Stimulated activated CD4-positive, alpha-beta T cell treated with anti-CD3 and anti-CD28 coated beads, TNF-alpha, amount 100 ng/mL, for 48 hours (primary cell): Measurements from ENCODE around the gene NAV2.

Experiments used
- DNase-seq, 3 donors: peaks; one replicate each; pipeline ENCODE4 v3.0.0-alpha.2; 2020; ENCODE audit warnings: low read depth in 3 of 3

NAV2 gene

DNA sequence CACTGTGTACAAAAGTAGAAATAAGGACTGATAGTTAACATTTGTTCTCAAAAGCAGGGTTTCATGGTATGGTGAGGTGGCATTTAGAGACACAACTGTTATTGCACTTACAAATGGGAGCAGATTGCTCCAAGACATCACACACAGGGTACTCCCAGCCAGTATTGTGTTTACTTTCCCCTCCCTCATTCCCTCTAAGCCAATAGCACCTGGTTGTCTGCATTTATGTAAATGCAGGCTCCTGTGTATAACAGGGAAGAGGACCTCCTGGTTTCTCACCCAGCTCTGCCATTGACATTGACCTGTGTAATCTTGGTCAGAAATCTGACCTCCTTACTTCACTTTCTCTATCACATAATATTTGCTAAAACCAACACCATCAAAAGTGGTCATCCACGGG, 154.4 kb downstream of the NAV2 start:
- no peak for DNase-seq

DNA sequence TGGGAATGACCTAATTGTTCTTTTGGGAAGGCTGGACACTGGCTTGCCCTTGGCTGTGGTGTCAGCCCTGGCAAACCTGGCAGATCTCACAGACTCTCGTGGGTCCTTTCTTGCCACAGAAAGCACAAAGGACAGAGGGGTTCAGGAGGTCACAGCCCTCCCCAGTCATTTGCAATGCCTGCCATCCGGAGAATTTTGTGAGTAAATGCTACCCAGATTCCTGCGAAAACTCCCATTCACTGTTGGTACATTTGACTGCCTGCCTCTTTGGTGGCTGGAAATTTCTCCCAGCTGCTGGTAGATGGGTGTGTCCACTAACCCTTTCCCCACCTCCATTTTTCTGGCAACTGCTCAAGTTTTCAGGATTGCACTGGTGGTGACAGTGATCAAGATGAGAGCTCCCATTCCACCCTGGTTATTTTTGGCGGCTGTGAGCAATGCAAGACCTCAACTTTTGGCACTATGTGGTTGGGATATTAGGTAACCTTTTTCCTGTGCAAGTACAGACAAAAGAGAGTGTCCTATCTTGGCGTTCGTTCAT, 155.7 kb downstream of the NAV2 start:
- DNase-seq: no peak

GRCh38 chr11:19868871-19869270, 156.2 kb downstream of the NAV2 start:
- DNase-seq: no peak

- no peak for DNase-seq
Observed at GRCh38 chr11:19869466-19869865, 156.8 kb downstream of the NAV2 start.

GRCh38 chr11:19869946-19870589, 157.4 kb downstream of the NAV2 start:
- no peak for DNase-seq

GRCh38 chr11:19871531-19871930, 158.9 kb downstream of the NAV2 start:
- no peak for DNase-seq

DNA sequence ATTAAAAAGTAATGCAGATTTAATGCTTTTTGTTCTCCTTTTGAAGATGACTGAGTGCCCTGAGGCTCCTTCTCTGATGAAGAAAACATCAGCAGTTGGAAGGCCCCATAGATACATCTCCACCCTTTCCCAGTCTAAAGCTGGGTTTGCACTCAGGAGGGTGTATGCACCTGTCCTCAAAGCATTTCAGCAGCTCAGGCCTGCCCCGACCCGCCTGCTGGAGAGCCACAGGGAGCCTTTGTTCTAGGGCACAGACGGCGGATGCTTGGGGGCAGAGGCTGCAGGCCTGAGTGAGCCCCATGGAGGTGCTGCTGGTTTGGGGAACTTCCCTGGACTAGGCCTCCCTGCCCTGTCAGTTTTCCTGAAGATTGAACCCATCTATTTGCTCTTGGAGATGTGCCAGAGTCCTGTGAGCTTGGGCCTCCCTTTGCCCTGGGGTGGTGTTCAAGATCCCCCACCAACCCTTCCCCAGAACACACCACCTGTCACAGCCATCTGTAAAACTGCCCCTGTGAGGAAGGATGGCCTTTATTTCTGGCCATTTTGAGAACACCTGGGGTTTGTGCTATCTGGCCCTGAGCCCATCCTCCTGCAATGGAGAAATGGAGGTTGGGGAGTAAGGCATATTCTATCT, 160.0 kb downstream of the NAV2 start:
- DNase-seq: no peak

- DNase-seq: no peak
Observed at GRCh38 chr11:19873730-19874129, 161.1 kb downstream of the NAV2 start.

- no peak for DNase-seq
Observed at GRCh38 chr11:19874266-19874665, 161.6 kb downstream of the NAV2 start.

- no peak for DNase-seq
Observed at GRCh38 chr11:19876750-19877149, 164.1 kb downstream of the NAV2 start.

GRCh38 chr11:19878520-19878919, 165.9 kb downstream of the NAV2 start:
- no peak for DNase-seq

GRCh38 chr11:19879307-19880087, 166.9 kb downstream of the NAV2 start:
- no peak for DNase-seq

- no peak for DNase-seq
Observed at GRCh38 chr11:19880088-19880345, 167.4 kb downstream of the NAV2 start.

- DNase-seq: no peak
Observed at GRCh38 chr11:19881177-19881576, 168.5 kb downstream of the NAV2 start.

GRCh38 chr11:19882356-19882755, 169.7 kb downstream of the NAV2 start:
- DNase-seq: no peak

DNA sequence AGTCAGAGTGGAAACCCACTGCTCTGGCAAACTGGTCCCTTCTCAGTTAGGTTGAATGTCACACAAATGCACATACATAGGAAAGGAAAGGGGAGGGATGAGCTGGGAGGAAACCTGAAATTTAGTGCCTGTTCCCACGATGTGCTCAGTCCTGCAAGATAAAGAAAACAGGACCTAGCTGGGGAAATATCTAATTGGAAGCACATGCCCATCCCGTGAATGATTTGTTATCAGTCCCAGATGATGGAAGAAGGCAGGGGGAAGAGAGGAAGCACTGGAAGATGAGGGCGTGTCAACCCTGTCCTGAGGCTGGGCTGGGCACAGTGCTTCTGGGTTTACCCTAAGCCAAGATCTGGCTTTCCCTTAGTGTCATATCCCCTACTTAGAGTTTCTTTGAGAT, 173.9 kb downstream of the NAV2 start:
- DNase-seq: no peak

GRCh38 chr11:19887842-19888241, 175.2 kb downstream of the NAV2 start:
- DNase-seq: no peak

GRCh38 chr11:19889531-19889930, 176.9 kb downstream of the NAV2 start:
- DNase-seq: no peak

DNA sequence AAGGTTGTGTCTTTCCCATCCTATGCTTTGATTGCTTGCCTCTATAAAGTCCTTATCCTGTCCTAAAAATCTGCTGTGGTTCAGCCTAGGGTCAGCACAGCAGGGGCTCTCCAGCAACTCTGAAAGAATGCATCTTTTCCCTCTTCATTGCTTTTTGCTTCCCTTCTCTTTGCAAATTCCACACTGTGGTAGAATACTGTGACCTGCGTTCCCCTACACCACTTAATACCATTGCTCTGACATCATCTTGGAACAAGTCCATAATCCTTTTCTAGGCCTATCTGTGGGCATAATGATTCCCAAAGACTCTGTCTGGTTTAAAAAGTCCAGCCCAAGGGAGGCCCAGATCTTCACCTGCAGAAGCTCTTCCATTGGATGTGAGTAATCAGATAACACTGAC, 177.7 kb downstream of the NAV2 start:
- no peak for DNase-seq

GRCh38 chr11:19891022-19891421, 178.4 kb downstream of the NAV2 start:
- no peak for DNase-seq

DNA sequence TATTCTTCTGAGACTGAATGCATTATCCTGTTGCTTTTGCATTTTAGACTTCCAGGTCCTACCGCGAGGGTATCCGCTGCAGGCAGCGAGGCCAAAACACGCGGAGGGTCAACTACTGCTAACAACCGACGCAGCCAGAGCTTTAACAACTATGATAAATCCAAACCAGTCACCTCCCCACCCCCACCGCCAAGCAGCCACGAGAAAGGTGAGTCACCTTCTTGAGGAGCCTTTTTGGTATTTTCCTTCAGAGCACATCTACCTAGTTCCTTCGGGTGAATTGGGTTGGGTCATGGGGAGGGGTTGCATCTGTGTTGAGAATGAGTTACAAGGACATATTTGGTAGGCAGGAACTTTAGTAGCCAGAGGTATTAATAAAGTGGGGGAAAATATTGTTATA, 179.8 kb downstream of the NAV2 start:
- no peak for DNase-seq

DNA sequence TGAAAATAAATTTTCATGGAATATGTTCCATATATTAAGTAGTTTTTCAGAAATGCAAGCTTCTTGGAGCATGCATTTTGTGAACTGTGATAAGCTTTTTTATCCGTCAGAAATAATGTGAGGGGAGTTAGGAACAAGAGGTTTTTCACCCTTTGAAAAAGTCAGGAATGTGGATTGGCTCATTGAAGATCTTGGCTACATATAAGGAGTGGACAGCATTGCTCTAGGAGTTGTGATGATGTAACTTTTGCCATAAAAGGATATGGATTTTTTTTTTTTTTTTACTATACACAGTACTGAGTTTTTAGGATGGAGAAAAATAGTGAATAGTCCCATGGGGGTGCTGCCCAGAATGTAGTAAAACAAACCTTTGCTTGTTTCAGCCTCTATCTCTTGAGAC, 180.2 kb downstream of the NAV2 start:
- no peak for DNase-seq

- no peak for DNase-seq
Observed at GRCh38 chr11:19894404-19894803, 181.8 kb downstream of the NAV2 start.
